ENCODE measurements around the gene GALNT11.

The GALNT11 gene

DNA sequence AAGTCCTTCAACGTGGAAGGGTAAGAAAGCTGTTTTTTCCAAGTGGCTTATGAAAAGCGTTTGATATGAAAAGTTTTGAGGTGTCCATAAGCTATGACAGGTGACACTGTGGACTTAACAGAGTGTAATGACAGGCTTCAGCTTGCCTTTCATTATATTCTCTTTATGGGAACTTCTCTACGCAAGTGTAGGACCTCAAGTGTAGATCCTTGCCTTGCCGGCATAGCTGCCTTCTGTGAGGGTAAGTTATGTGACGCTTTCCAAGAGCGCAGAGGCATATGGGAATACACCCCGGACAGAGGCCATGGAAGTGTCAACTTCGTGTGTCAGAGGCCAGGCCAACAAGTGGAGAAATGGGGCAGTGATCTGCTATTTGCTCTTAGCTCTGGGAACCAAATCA is 91.9 kb downstream of the GALNT11 start:
- TF ChIP-seq, protein P1, sequence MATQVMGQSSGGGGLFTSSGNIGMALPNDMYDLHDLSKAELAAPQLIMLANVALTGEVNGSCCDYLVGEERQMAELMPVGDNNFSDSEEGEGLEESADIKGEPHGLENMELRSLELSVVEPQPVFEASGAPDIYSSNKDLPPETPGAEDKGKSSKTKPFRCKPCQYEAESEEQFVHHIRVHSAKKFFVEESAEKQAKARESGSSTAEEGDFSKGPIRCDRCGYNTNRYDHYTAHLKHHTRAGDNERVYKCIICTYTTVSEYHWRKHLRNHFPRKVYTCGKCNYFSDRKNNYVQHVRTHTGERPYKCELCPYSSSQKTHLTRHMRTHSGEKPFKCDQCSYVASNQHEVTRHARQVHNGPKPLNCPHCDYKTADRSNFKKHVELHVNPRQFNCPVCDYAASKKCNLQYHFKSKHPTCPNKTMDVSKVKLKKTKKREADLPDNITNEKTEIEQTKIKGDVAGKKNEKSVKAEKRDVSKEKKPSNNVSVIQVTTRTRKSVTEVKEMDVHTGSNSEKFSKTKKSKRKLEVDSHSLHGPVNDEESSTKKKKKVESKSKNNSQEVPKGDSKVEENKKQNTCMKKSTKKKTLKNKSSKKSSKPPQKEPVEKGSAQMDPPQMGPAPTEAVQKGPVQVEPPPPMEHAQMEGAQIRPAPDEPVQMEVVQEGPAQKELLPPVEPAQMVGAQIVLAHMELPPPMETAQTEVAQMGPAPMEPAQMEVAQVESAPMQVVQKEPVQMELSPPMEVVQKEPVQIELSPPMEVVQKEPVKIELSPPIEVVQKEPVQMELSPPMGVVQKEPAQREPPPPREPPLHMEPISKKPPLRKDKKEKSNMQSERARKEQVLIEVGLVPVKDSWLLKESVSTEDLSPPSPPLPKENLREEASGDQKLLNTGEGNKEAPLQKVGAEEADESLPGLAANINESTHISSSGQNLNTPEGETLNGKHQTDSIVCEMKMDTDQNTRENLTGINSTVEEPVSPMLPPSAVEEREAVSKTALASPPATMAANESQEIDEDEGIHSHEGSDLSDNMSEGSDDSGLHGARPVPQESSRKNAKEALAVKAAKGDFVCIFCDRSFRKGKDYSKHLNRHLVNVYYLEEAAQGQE (IDR thresholded peaks at IDR 0.05; ENCODE audit: insufficient replicate concordance, low read depth), result no peak
- TF ChIP-seq, protein P2, sequence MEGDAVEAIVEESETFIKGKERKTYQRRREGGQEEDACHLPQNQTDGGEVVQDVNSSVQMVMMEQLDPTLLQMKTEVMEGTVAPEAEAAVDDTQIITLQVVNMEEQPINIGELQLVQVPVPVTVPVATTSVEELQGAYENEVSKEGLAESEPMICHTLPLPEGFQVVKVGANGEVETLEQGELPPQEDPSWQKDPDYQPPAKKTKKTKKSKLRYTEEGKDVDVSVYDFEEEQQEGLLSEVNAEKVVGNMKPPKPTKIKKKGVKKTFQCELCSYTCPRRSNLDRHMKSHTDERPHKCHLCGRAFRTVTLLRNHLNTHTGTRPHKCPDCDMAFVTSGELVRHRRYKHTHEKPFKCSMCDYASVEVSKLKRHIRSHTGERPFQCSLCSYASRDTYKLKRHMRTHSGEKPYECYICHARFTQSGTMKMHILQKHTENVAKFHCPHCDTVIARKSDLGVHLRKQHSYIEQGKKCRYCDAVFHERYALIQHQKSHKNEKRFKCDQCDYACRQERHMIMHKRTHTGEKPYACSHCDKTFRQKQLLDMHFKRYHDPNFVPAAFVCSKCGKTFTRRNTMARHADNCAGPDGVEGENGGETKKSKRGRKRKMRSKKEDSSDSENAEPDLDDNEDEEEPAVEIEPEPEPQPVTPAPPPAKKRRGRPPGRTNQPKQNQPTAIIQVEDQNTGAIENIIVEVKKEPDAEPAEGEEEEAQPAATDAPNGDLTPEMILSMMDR (IDR thresholded peaks at IDR 0.05; ENCODE audit: insufficient read depth, low read length), result no peak
- TF ChIP-seq POLR2AphosphoS5 (IDR thresholded peaks at IDR 0.05; ENCODE audit: low read depth), result no peak
- TF ChIP-seq SPI1 (IDR thresholded peaks at IDR 0.05; ENCODE audit: borderline replicate concordance, low read depth), result no peak
- TF ChIP-seq GABPA (IDR thresholded peaks at IDR 0.05; ENCODE audit: low read depth), result no peak
- Histone ChIP-seq H3K27ac (replicated peaks) (no peak overlapping the region), H3K27me3 (ENCODE audit: insufficient read depth, poor library complexity, severe bottlenecking) (no peaks in the 10 kb centered on the region), H3K4me3 (replicated peaks; ENCODE audit: insufficient read depth, low read length) (no peak overlapping the region)
- no peak for DNase-seq (ENCODE audit: low read depth in 1 of 2, low spot score in 1 of 2)

DNA sequence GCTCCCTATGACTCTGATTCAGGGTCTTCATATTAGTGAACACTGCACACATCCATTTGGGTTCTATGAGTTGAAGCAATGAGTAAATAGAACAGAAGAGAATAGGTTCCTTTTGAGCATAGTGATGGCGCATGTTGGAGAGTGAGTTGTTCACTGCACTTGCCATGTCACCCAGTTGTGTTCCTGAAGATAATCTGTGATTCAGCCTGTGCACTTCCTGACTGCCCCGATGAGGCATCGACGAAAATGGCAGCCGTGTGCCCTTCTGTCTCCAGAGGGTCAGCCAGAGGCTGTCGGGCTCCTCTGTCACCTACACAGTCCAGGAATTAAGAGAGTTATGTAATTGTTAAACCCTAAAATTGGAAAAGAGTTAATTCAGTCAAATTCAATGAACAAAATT is 94.7 kb downstream of the GALNT11 start:
- no peak for TF ChIP-seq POLR2AphosphoS5 (IDR thresholded peaks at IDR 0.05; ENCODE audit: low read depth)
- TF ChIP-seq GABPA (IDR thresholded peaks at IDR 0.05; ENCODE audit: low read depth), result no peak
- TF ChIP-seq SPI1 (IDR thresholded peaks at IDR 0.05; ENCODE audit: borderline replicate concordance, low read depth), result no peak
- TF ChIP-seq, protein P2 (IDR thresholded peaks at IDR 0.05; ENCODE audit: insufficient read depth, low read length), result no peak
- TF ChIP-seq, protein P1 (IDR thresholded peaks at IDR 0.05; ENCODE audit: insufficient replicate concordance, low read depth), result no peak
- no peak overlapping the region for H3K4me3 ChIP-seq (replicated peaks; ENCODE audit: insufficient read depth, low read length)
- no peak for DNase-seq (ENCODE audit: low read depth in 1 of 2, low spot score in 1 of 2)

DNA sequence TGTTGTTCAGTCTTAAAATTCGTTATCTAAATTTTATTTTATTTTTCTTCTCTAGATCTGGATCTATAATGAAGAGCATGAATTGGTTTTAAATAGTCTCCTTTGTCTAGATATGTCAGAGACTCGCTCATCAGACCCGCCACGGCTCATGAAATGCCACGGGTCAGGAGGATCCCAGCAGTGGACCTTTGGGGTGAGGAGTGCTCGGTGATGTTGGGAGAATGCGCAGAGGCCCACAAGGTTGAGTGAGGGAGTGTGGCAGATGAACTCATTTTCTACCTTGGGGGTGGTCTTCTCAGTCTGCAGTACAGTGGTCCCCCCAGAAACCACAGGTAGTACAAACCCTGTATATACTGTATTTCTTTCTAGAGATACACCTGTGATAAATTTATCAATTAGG is 95.3 kb downstream of the GALNT11 start:
- H3K27me3 ChIP-seq (ENCODE audit: insufficient read depth, poor library complexity, severe bottlenecking), result no peaks in the 10 kb centered on the region
- TF ChIP-seq GABPA (IDR thresholded peaks at IDR 0.05; ENCODE audit: low read depth) (no peak), SPI1 (IDR thresholded peaks at IDR 0.05; ENCODE audit: borderline replicate concordance, low read depth) (no peak), POLR2AphosphoS5 (IDR thresholded peaks at IDR 0.05; ENCODE audit: low read depth) (no peak)
- TF ChIP-seq, protein P2 (IDR thresholded peaks at IDR 0.05; ENCODE audit: insufficient read depth, low read length), result no peak
- TF ChIP-seq, protein P1 (IDR thresholded peaks at IDR 0.05; ENCODE audit: insufficient replicate concordance, low read depth), result no peak
- no peak overlapping the region for H3K27ac ChIP-seq (replicated peaks)
- H3K4me3 ChIP-seq (replicated peaks; ENCODE audit: insufficient read depth, low read length), result no peak overlapping the region
- no peak for DNase-seq (ENCODE audit: low read depth in 1 of 2, low spot score in 1 of 2)

More for the DNA sequence above, 94.7 kb downstream of the GALNT11 start:
- Histone ChIP-seq H3K27ac (replicated peaks) (no peak overlapping the region), H3K27me3 (ENCODE audit: insufficient read depth, poor library complexity, severe bottlenecking) (no peaks in the 10 kb centered on the region)
